Activated CD4-positive, alpha-beta memory T cell treated with anti-CD3 and anti-CD28 coated beads for 36 hours (primary cell): ENCODE data around the gene WDR55. TPM values are rescaled to one million over a fixed set of nuclear protein-coding genes. Genes with fewer than 3 reads are reported as not detected.
A peak's percentile ranks its signal among the peaks of the same experiment; 100 is the strongest.
"Not testable (repeated sequence)": the region's sequence is repeated elsewhere in the genome, so short reads cannot be mapped to it uniquely, and the experiment has no call there.

Experiments used
- CTCF ChIA-PET: fragments of 350-600 bp; sonication (Branson Sonifier 250); formaldehyde crosslinking; loops from one replicate; lab custom pipeline; 2021; ENCODE audit warnings: antibody characterized with exemption, inconsistent platforms; lab: Charles Lee
- POLR2A ChIA-PET: fragments of 350-600 bp; sonication (Branson Sonifier 250); formaldehyde crosslinking; loops from one replicate; lab custom pipeline; 2021; ENCODE audit warnings: antibody characterized with exemption; lab: Charles Lee
- DNase-seq: peaks from one replicate; pipeline ENCODE4 v3.0.0-alpha.2; 2020
- H3K27ac Mint-ChIP-seq: one replicate; pipeline ENCODE4 v1.8.0; 2021; ENCODE audit warnings: mixed read lengths
- H3K27me3 Mint-ChIP-seq: one replicate; pipeline ENCODE4 v1.8.0; 2021; ENCODE audit warnings: mixed read lengths
- H3K36me3 Mint-ChIP-seq: one replicate; pipeline ENCODE4 v1.8.0; 2021; ENCODE audit warnings: mixed read lengths
- H3K4me1 Mint-ChIP-seq: one replicate; pipeline ENCODE4 v1.8.0; 2021; ENCODE audit warnings: low read depth, mixed read lengths
- H3K4me3 Mint-ChIP-seq: one replicate; pipeline ENCODE4 v1.8.0; 2021; ENCODE audit warnings: mild to moderate bottlenecking, mixed read lengths
- H3K9me3 Mint-ChIP-seq: one replicate; pipeline ENCODE4 v1.8.0; 2021; ENCODE audit warnings: mixed read lengths
- intact Hi-C: fragments of 100-400 bp; cut with micrococcal nuclease; formaldehyde crosslinking; loops from one replicate; pipeline ENCODE4 v1.15.1; 2023
- total RNA-seq, 2 experiments: library from RNA; stranded (reverse); gene quantifications; one replicate each; pipeline ENCODE4 v1.2.3, GENCODE V29; 2021

Gene WDR55
- total RNA-seq, 2 experiments from 2014 or later = 30.4 to 32.1 TPM

DNA sequence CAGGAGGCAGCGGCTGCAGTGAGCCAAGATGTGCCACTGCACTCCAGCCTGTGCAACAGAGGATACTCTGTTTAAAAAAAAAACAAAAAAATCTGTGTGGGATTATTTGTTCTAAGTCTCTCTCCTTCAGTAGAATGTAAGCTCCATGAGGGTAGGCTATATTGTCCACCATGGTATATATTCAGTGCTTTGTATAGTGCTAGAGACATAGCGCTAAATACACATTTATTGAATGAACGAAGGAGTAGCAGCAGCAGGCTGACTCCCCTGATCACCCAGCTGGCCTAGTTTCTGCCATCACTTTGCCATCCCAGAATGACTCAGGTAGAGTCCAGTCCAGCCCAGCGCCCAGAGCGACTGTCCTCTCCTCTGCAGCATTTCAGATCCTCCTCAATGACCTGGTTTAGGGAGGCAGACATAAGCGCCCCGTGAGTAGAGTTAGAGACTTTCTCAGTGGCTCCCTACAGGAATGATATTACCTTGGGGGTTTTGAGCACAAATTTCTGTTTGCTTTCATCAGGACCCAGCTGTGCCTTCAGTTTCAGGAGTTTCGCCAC is 25.8 kb downstream of the WDR55 start:
- ChIA-PET POLR2A (interaction anchor here (0.8 to 2.8 kb wide), 13 partner anchors 11 to 289 kb away, joined by 3 to 23 read pairs (median 6); partner anchors contain the start of genes ANKHD1, DND1, IK and NDUFA2), CTCF (interaction anchor here (1.0 to 2.1 kb wide), 4 partner anchors 10 to 288 kb away, joined by 3 to 11 read pairs (median 5); partner anchors contain the start of genes WDR55 and ZMAT2)
- H3K27me3 Mint-ChIP-seq = no peaks in the 10 kb centered on the region
- no peaks in the 10 kb centered on the region for H3K9me3 Mint-ChIP-seq
- no peak for DNase-seq
- peaks cover 28% of the 10 kb centered on the region for H3K36me3 Mint-ChIP-seq
- H3K27ac Mint-ChIP-seq = peak overlapping the region; percentile 99
- peak overlapping the region; percentile 100 for H3K4me3 Mint-ChIP-seq
- peaks cover 37% of the 10 kb centered on the region for H3K4me1 Mint-ChIP-seq
- intact Hi-C loops = no loop called here

DNA sequence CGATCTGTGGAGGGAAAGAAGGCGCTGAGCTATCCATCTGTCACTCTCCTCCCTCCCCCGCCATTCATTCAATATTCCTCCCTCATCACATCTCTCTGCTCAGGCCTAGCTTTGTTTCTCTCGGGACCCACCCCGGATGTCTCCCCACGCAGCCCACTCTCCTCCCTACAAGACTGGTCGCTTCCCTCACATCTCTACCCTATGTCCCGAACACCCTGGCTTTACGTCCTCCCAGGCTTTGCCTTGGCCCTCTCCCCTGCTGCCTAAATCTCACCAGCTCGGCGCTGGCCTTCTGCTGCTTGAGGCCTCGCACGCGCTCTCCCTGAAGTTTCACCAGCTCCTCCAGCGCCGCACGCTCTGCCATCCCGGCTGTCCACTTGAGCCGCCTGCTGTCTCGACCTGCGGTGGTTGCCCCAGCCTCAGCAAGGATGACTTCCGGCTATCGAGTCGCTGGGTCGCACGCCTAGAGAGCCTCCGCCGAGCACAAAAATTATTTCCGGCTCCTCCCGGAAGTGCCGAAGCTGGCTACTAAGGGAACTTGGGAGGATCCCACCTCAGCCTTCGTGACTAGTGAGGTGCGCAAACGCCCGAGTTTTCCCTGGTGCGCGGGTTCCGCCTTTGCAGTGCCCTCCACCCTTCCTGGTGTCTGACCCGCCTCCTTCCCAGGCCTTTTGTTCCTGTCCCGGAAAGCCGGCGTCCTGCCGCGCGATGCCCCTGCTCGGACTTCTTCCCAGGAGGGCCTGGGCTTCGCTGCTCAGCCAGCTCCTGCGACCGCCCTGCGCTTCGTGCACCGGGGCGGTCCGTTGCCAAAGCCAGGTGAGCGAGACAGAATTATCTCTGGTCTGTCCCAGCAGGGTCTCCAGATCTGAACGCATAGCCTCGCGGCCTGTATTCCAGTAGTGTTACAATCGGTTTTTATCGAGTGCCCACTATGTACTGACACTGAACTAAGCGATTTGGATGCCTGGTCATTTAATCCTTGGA is 26.5 kb downstream of the WDR55 start, which contains the start of the genes HARS1 and HARS2:
Gene HARS1 (minus strand): TSS at position 430 of the 984 bp plus-strand sequence. CDS start 66 bp downstream, at position 364.
Gene HARS2 (plus strand): TSS at position 515 of the 984 bp plus-strand sequence. CDS start 194 bp downstream, at position 709.
- Mint-ChIP-seq H3K36me3 (peaks cover 34% of the 10 kb centered on the region), H3K4me3 (peak within 1 kb of the TSS; percentile 100), H3K9me3 (no peaks in the 10 kb centered on the region), H3K4me1 (peaks cover 40% of the 10 kb centered on the region), H3K27ac (peak within 1 kb of the TSS; percentile 99), H3K27me3 (no peaks in the 10 kb centered on the region)
- ChIA-PET CTCF (interaction anchor here (0.6 to 2.1 kb wide), 5 partner anchors 9 to 289 kb away, joined by 3 to 11 read pairs (median 4); partner anchors contain the start of genes WDR55 and ZMAT2), POLR2A (interaction anchor here (0.5 to 2.8 kb wide), 17 partner anchors 10 to 933 kb away, joined by 3 to 23 read pairs (median 4); partner anchors contain the start of genes ANKHD1, DND1, IK and NDUFA2)
- intact Hi-C loops = loop anchor here (1.0 kb wide), 5 partner anchors 9 to 290 kb away; partner anchors contain the start of genes ANKHD1, IK, NDUFA2 and WDR55
- peak; percentile 92 for DNase-seq

DNA sequence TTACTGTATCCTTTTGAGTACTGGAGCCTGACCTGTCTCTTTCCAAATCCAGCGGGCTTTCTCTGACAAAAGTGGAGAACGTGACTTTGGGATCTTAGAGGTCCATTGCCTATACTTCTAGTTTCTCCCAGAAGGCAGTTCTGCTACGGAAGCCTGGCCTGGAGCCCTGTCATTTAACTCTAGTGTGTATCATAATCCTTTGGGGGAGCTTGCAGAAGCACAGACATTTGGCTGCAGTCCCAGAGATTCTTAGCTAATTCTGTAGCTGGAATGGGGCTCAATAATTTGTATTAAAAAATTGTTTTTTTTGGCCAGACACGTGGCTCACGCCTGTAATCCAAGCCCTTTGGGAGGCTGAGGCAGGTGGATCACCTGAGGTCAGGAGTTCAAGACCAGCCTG is 29.6 kb downstream of the WDR55 start:
- ChIA-PET POLR2A (interaction anchor here (1.0 kb wide), 1 partner anchor 47 kb away, joined by 3 read pairs; the partner anchor contains the start of genes IK and NDUFA2), CTCF (no interaction called here)
- H3K27ac Mint-ChIP-seq = no peak overlapping the region
- no peaks in the 10 kb centered on the region for H3K9me3 Mint-ChIP-seq
- H3K27me3 Mint-ChIP-seq = no peaks in the 10 kb centered on the region
- peaks cover 50% of the 10 kb centered on the region for H3K36me3 Mint-ChIP-seq
- intact Hi-C loops = no loop called here
- no peak for DNase-seq
- peaks cover 35% of the 10 kb centered on the region for H3K4me1 Mint-ChIP-seq
- no peak overlapping the region for H3K4me3 Mint-ChIP-seq

DNA sequence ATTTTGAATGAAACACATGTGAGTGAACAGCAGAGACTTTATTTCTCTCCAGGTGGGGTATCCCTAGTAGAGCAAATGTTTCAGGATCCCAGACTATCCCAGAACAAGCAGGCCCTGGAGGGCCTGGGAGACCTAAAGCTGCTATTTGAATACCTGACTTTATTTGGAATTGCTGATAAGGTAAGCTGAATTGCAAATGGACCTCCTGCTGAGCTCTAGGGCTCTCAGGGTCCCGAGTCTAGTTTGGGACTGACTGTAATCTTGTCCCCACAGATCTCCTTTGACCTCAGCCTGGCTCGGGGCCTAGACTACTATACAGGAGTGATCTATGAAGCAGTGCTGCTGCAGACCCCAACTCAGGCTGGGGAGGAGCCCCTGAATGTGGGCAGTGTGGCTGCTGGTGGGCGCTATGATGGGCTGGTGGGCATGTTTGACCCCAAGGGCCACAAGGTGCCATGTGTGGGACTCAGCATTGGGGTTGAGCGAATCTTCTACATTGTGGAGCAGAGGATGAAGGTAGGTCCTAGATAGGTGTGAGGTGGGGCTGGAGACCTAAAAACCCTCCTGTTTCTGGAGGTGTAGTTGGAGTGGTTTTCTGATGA is 32.3 kb downstream of the WDR55 start:
- CTCF ChIA-PET = no interaction called here
- Mint-ChIP-seq H3K36me3 (peaks cover 60% of the 10 kb centered on the region), H3K4me1 (peaks cover 32% of the 10 kb centered on the region), H3K27me3 (no peaks in the 10 kb centered on the region), H3K27ac (no peak overlapping the region), H3K9me3 (no peaks in the 10 kb centered on the region), H3K4me3 (no peak overlapping the region)
- DNase-seq = no peak
- POLR2A ChIA-PET = interaction anchor here (0.6 to 1.0 kb wide), 3 partner anchors 11 to 295 kb away, joined by 3 read pairs; no protein-coding TSS in a partner anchor
- intact Hi-C loops = no loop called here

DNA sequence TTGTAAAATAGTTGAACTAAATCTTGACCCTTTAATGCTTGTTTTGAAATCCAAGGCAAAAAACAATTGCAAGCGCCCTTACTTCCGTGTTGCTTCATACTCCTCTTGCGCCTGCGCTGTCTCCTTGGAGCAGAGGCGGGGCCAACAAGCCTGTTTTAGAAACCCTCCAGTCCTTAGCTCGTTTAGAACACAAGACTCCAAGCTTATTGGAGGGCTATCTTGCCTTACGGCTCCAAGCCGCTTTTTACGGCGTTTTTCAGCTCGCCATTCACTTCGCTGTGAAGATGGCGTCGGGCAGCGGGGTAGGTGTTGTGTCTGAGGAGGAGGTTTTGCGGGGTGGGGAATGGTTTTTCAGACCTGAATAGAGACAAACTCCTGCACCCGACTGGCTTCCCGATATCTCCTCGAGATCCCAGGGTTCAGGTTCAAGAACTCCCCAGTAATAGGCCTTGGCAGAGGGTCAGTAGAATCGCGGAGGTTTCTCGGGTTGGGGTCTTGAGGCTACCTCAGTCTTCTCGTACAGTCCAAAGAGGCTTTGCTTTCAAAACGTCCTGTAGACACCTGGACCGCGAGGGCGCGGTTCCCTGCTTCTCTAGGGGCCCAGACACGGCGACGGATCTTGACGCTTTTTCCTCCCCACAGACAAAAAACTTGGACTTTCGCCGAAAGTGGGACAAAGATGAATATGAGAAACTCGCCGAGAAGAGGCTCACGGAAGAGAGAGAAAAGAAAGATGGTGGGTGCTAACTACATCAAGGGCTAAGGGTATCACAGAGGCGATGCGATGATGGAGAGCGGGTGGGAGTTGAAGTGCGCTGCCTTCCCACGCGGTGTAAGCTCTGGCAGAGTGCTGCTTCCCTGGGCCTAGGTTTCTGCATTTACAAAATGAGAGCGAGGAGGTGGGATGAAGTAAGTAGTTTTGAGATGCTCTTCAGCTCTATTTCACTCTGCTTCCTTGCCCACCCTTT is 35.8 kb downstream of the WDR55 start, which contains the start of gene ZMAT2:
Gene ZMAT2 (plus strand): TSS at position 271 of the 968 bp plus-strand sequence. CDS start 14 bp downstream, at position 285.
- Mint-ChIP-seq H3K27me3 (no peaks in the 10 kb centered on the region), H3K4me1 (peaks cover 28% of the 10 kb centered on the region), H3K4me3 (peak within 1 kb of the TSS; percentile 97), H3K9me3 (no peaks in the 10 kb centered on the region), H3K27ac (peak within 1 kb of the TSS; percentile 90), H3K36me3 (peaks cover 71% of the 10 kb centered on the region)
- intact Hi-C loops = loop anchor here (1.0 to 5.0 kb wide), 6 partner anchors 9 to 622 kb away; partner anchors contain the start of genes ANKHD1, APBB3, HARS1 and HARS2
- peak; percentile 97 for DNase-seq
- CTCF ChIA-PET = interaction anchor here (0.6 to 1.3 kb wide), 7 partner anchors 9 to 354 kb away, joined by 3 to 7 read pairs (median 3); partner anchors contain the start of genes EIF4EBP3, HARS1, HARS2 and HBEGF
- POLR2A ChIA-PET = interaction anchor here (0.6 to 3.7 kb wide), 5 partner anchors 10 to 205 kb away, joined by 3 to 23 read pairs (median 3); partner anchors contain the start of genes HARS1, HARS2, IK and NDUFA2

- CTCF ChIA-PET = interaction anchor here (1.1 to 1.3 kb wide), 2 partner anchors 13 to 345 kb away, joined by 3 to 6 read pairs; no protein-coding TSS in a partner anchor
- intact Hi-C loops = no loop called here
- peaks cover 27% of the 10 kb centered on the region for H3K36me3 Mint-ChIP-seq
- H3K9me3 Mint-ChIP-seq = no peaks in the 10 kb centered on the region
- DNase-seq = no peak
- H3K27ac Mint-ChIP-seq = no peak overlapping the region
- H3K4me3 Mint-ChIP-seq = no peak overlapping the region
- H3K27me3 Mint-ChIP-seq = no peaks in the 10 kb centered on the region
- peaks cover 12% of the 10 kb centered on the region for H3K4me1 Mint-ChIP-seq
- POLR2A ChIA-PET = no interaction called here
These were observed 43.1 kb downstream of the WDR55 start for GRCh38 chr5:140707812-140708211.

DNA sequence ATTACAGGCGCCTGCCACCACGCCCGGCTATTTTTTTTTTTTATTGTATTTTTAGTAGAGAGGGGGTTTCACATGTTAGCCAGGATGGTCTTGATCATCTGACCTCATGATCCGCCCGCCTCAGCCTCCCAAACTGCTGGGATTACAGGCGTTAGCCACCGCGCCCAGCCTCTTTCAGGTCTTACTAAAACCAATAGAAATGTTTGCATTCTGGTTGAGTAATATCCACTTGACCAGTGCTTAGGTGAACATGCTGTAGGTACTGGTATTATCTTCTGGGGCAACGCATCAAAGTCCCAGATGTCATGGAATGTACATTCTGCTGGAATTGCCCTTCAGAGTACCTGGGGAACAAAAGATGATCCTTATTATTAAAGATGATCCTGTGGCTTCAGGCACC is 44.1 kb downstream of the WDR55 start:
- CTCF ChIA-PET, H3K4me3 Mint-ChIP-seq, H3K27ac Mint-ChIP-seq: not testable (repeated sequence)

DNA sequence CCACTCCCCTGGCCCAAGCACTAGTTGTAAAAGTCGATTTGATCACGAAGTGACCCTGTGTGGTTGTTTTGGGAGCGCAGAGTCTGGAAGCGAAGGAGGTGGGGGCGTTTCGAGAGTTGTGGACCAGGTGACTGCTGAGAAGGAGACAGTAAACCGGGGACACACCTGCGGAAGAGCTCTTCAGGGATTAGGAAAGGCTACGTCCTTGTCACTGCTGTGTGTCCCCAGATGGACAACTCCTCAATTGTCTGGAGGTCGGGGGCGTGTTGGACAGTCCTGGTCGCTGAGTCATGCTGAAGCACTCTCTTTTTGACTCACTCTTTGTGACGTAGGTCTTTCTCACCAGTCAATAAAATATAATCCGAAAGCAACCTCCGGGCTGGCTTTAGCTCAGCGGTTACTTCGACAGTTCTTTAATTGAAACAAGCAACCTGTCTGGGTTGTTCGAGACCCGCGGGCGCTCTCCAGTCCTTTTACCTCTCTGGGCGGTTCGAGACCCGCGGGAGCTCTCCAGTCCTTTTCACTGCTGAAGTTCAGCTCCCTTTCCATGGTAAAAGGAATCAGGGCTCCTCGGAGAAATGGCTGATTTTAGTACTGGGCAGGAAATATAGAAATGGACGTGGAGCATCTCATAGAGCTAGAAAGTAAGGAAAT is 46.3 kb downstream of the WDR55 start:
- Mint-ChIP-seq H3K27ac (peak overlapping the region; percentile 89), H3K4me1 (peaks cover 12% of the 10 kb centered on the region), H3K36me3 (peaks cover 6% of the 10 kb centered on the region), H3K4me3 (peak overlapping the region; percentile 89), H3K27me3 (no peaks in the 10 kb centered on the region), H3K9me3 (no peaks in the 10 kb centered on the region)
- intact Hi-C loops = loop anchor here (1.0 to 5.0 kb wide), 9 partner anchors 11 to 349 kb away; partner anchors contain the start of genes ANKHD1, APBB3, HARS1 and HARS2
- peak; percentile 93 for DNase-seq
- ChIA-PET POLR2A (interaction anchor here (0.6 to 2.5 kb wide), 9 partner anchors 10 to 318 kb away, joined by 3 to 15 read pairs (median 5); partner anchors contain the start of genes ANKHD1, HARS1, HARS2 and IK), CTCF (interaction anchor here (0.6 to 2.1 kb wide), 16 partner anchors 7 to 364 kb away, joined by 3 to 10 read pairs (median 3); partner anchors contain the start of genes ANKHD1, HARS1, HARS2 and HBEGF)

More for the DNA sequence above, 44.1 kb downstream of the WDR55 start:
- H3K9me3 Mint-ChIP-seq, intact Hi-C loops, DNase-seq, H3K27me3 Mint-ChIP-seq: not testable (repeated sequence)
- POLR2A ChIA-PET = interaction anchor here (0.6 to 0.7 kb wide), 2 partner anchors 12 to 61 kb away, joined by 3 to 4 read pairs; partner anchors contain the start of genes IK and NDUFA2
- H3K36me3 Mint-ChIP-seq = peaks cover 23% of the 10 kb centered on the region
- peaks cover 12% of the 10 kb centered on the region for H3K4me1 Mint-ChIP-seq

GRCh38 chr5:140711794-140712193 is 47.1 kb downstream of the WDR55 start:
- H3K4me3 Mint-ChIP-seq = no peak overlapping the region
- H3K4me1 Mint-ChIP-seq = peaks cover 12% of the 10 kb centered on the region
- H3K36me3 Mint-ChIP-seq = peaks cover 4% of the 10 kb centered on the region
- H3K27me3 Mint-ChIP-seq = no peaks in the 10 kb centered on the region
- peak overlapping the region; percentile 51 for H3K27ac Mint-ChIP-seq
- no peak for DNase-seq
- ChIA-PET CTCF (interaction anchor here (0.7 to 2.1 kb wide), 10 partner anchors 8 to 365 kb away, joined by 3 to 10 read pairs (median 3); partner anchors contain the start of gene HBEGF), POLR2A (interaction anchor here (1.5 to 2.5 kb wide), 3 partner anchors 11 to 48 kb away, joined by 5 to 15 read pairs (median 8); partner anchors contain the start of genes WDR55 and ZMAT2)
- intact Hi-C loops = loop anchor here (1.0 to 5.0 kb wide), 9 partner anchors 11 to 349 kb away; partner anchors contain the start of genes ANKHD1, APBB3, HARS1 and HARS2
- H3K9me3 Mint-ChIP-seq = no peaks in the 10 kb centered on the region
